Left ventricle myocardium inferior (tissue), 1 donor: ENCODE measurements around the gene CDK5. TPM values are rescaled to one million over a fixed set of nuclear protein-coding genes. Genes with fewer than 3 reads are reported as not detected.

Experiments used
- DNase-seq: peaks from one replicate; pipeline ENCODE4 v3.0.0-alpha.2; 2020
- H3K27ac ChIP-seq: fragments of 200-600 bp; replicated peaks from 2 replicates; pipeline ENCODE4 v1.8.0; 2021
- H3K27me3 ChIP-seq: fragments of 200-600 bp; 2 replicates; pipeline ENCODE4 v1.8.0; 2021; ENCODE audit warnings: low read depth
- H3K36me3 ChIP-seq: fragments of 200-600 bp; 2 replicates; pipeline ENCODE4 v1.8.0; 2021
- H3K4me1 ChIP-seq: fragments of 200-600 bp; 2 replicates; pipeline ENCODE4 v1.8.0; 2021
- H3K4me3 ChIP-seq: fragments of 200-600 bp; 2 replicates; pipeline ENCODE4 v1.8.0; 2021; ENCODE audit warnings: mild to moderate bottlenecking, moderate library complexity
- H3K9me3 ChIP-seq: fragments of 200-600 bp; replicated peaks from 2 replicates; pipeline ENCODE4 v1.8.0; 2021
- CTCF ChIP-seq: fragments of 200-600 bp; IDR thresholded peaks from 2 replicates; pipeline ENCODE4 v1.8.0; 2021; ENCODE audit warnings: antibody characterized with exemption, mild to moderate bottlenecking, borderline replicate concordance
- intact Hi-C: fragments of 100-400 bp; cut with micrococcal nuclease; formaldehyde crosslinking; loops from one replicate; pipeline ENCODE4 v1.11.0; 2022
- total RNA-seq: library from RNA; stranded (reverse); fragmentation: NEBNext Ultra II Directional; extraction: Animal tissue kit (Norgen Biotek cat#: 25700); gene quantifications from one replicate; pipeline ENCODE4 v1.2.1, GENCODE V29; 2021
- donor health status: DM: no; HTN: yes; CAD: no; lungs with severe emphysema.

The CDK5 gene
- total RNA-seq, 1 donor from 2014 or later = 9.6 TPM

DNA sequence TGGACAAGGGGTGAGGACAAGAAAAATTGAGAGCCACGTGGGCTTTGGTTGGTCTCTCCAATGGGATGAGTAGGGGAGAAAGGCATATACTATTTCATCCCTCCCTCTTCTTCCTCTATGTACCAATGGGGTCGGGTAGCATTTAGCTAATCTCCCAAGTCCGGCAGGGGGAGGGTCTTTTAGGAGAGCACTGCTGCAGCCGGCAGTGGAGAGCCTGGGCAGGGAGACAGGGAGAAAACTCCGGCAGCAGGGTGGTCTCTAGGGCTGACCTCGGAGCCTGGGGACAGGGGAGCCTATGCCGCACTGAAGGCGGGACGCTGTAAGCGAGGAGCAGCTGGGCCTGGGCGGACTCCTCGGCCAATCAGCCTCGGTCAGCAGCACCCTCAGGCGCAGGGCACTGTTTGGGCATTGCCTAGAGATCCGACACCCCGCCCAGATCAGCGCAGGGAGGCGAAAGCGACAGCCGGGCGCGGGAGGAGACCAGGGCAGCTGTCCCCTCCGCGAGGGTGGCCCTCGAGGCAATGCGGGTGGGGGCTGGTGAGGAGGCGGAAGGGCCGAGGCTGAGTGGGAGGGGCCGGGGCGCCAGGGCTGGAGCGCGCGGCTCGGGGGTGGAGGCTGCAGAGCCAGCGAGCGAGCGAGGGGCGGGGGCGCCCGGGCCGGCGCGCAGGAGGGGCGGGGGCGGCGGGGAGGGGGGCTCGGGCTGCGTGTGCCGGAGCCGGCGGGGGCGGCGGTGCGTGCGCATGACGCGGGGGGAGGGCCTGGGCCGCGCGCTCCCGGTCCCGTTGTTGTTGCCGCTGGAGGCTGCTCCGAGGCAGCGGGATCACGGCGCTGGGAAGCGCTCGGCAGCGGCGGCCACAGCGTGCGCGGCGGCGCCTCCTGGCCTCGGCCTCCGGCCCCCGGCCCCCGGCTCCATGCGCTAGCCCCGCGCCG is 28.3 kb upstream of the CDK5 start, which contains the start of gene AGAP3:
Gene AGAP3 (plus strand): TSS at position 785 of the 930 bp plus-strand sequence. CDS start 267 bp downstream, outside the sequence.
- Histone ChIP-seq H3K9me3 (no peaks in the 10 kb centered on the region), H3K4me3 (peak within 1 kb of the TSS; percentile 90), H3K27me3 (no peaks in the 10 kb centered on the region), H3K4me1 (peaks cover 84% of the 10 kb centered on the region), H3K36me3 (no peaks in the 10 kb centered on the region), H3K27ac (peak within 1 kb of the TSS; percentile 95)
- peak; percentile 92 for DNase-seq
- intact Hi-C loops = no loop called here
- no peak for TF ChIP-seq CTCF

- no peak for TF ChIP-seq CTCF
- Histone ChIP-seq H3K27ac (peak overlapping the region; percentile 95), H3K36me3 (no peaks in the 10 kb centered on the region), H3K4me1 (peaks cover 82% of the 10 kb centered on the region), H3K4me3 (peak overlapping the region; percentile 90), H3K27me3 (no peaks in the 10 kb centered on the region), H3K9me3 (no peaks in the 10 kb centered on the region)
- intact Hi-C loops = no loop called here
- no peak for DNase-seq
Measured at GRCh38 chr7:151085329-151085690, 27.6 kb upstream of the CDK5 start.

DNA sequence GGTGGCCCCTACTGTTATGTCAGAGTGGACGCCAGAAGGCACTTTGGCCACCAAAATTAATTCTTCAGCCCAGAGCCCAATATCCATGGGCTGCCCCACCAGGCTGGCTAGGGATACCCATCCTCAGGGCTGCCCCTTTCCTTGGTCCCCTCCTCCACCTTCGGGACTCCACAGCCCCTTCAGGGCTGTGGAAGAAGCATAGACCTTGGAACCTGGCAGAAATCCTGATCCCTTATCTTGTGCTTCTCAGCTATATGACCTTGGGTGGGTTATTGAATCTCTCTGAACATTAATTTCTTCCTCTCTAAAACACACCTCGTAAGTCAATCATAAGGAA is 26.1 kb upstream of the CDK5 start:
- Histone ChIP-seq H3K36me3 (no peaks in the 10 kb centered on the region), H3K4me3 (peak overlapping the region; percentile 89), H3K4me1 (peaks cover 82% of the 10 kb centered on the region), H3K9me3 (no peaks in the 10 kb centered on the region), H3K27me3 (no peaks in the 10 kb centered on the region), H3K27ac (peak overlapping the region; percentile 96)
- intact Hi-C loops = no loop called here
- DNase-seq = no peak
- no peak for TF ChIP-seq CTCF

DNA sequence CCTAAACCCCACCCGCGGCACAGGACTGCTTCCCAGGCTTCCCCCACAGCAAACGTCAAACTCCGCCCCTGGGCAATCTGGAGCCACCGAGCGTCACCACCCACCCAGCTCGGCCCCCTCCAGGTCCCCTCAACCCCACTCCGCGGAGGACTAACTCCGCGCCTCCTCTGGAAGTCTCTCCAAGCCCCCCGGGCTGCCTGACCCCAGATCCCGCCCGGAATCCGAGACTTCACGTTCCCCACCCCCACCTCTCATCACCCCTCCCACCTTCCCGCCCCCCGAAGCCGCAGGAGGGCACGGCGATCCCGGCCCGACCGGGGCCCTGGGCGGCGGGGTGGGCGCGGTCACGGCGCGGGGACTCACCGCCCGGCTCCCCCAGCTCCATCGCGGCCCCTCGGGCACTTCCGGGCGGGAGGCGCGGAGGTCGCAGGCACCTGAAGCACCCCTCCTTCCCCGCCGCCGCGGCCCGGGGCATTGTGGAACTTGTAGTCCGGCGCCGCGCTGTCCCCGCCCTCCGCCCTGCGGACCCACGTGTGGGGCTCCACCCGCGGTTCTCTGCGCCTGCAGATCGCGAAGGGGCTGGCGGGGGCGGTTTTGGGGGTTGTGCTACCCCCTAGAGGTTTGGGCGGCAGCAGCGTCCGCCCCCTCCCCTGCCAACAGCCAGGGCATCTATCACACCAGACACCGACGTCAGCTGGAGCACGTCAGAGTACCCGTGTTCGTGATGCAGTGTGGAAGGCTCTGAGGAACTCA is 25.6 kb upstream of the CDK5 start, which contains the start of gene TMUB1:
Gene TMUB1 (minus strand): TSS at position 423 of the 753 bp plus-strand sequence. CDS start 930 bp downstream, outside the sequence.
- Histone ChIP-seq H3K27ac (peak within 1 kb of the TSS; percentile 96), H3K9me3 (no peaks in the 10 kb centered on the region), H3K4me3 (peak within 1 kb of the TSS; percentile 89), H3K36me3 (no peaks in the 10 kb centered on the region), H3K4me1 (peaks cover 82% of the 10 kb centered on the region), H3K27me3 (no peaks in the 10 kb centered on the region)
- DNase-seq = peak; percentile 85
- intact Hi-C loops = no loop called here
- TF ChIP-seq CTCF = no peak

DNA sequence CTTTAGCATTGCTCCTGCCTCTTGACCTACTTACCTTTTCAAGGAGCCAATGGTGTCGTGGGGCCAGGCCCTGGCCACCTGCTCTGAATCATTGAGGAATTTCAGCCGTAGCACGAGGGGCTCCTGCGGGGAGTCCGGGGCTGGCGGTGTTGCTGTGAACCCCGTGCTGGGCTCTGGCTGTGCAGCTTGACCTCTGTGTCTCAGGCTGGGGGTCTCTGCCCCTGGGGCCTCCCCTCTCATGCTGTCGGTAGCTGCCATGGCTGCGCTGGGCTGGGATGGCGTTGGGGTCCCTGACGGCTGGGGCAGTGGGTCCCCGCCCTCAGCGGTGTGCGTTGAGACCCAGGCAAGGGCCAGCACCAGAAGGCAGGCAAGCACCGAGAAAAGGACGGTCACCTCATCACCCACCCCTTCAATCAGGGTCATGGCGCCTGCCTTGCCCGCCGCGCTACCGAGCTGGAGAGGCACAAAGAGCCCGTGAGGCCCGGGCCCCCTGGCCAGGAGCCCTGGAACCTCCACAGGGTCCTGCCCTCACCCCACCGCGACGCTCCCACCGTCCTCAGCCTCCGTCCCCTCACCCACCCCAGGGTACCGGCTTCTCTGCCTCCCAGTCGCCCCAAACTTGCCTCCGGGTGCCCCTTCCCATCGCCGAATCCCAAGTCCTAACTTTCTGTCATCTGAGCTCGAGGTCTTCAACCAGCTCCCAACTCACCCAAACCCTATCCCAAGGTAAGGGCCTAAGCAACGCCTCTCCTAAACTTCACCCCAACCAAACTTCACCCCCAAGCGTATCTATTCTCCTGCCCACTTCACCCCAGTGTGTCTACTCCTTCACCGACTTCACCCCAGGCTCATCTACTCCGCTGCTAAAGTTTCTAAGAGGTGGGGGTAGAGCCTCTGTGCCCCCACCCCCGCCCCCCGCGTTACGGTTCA is 24.7 kb upstream of the CDK5 start:
- Histone ChIP-seq H3K4me1 (peaks cover 82% of the 10 kb centered on the region), H3K4me3 (peak overlapping the region; percentile 89), H3K27me3 (no peaks in the 10 kb centered on the region), H3K27ac (peak overlapping the region; percentile 96), H3K36me3 (no peaks in the 10 kb centered on the region), H3K9me3 (no peaks in the 10 kb centered on the region)
- DNase-seq = no peak
- TF ChIP-seq CTCF = no peak
- intact Hi-C loops = no loop called here
